Activated CD8-positive, alpha-beta memory T cell treated with anti-CD3 and anti-CD28 coated beads, Interleukin-2, amount 50 U/mL, for 4 hours (primary cell): Measurements from ENCODE around the gene KCNJ8.
"Not testable (repeated sequence)": the region's sequence is repeated elsewhere in the genome, so short reads cannot be mapped to it uniquely, and the experiment has no call there.

Source experiments
- DNase-seq: peaks from one replicate; pipeline ENCODE4 v3.0.0-alpha.2; 2020

KCNJ8 gene

GRCh38 chr12:21782723-21783122 lies 8.2 kb upstream of the KCNJ8 start:
- DNase-seq, result not testable (repeated sequence)

- no peak for DNase-seq
These were observed 6.3 kb upstream of the KCNJ8 start for GRCh38 chr12:21780786-21781185.

- DNase-seq, result no peak
These were observed 1.7 kb upstream of the KCNJ8 start for GRCh38 chr12:21776175-21776574.

GRCh38 chr12:21775133-21775820 lies 771 bp upstream of the KCNJ8 start:
- no peak for DNase-seq

- no peak for DNase-seq
These were observed 700 bp downstream of the KCNJ8 start for GRCh38 chr12:21773806-21774205.

GRCh38 chr12:21773263-21773741 lies 1.2 kb downstream of the KCNJ8 start:
- no peak for DNase-seq

- DNase-seq, result no peak
These were observed 3.2 kb downstream of the KCNJ8 start for GRCh38 chr12:21771311-21771710.

- no peak for DNase-seq
These were observed 5.2 kb downstream of the KCNJ8 start for GRCh38 chr12:21769307-21769706.

GRCh38 chr12:21766403-21766802 lies 8.1 kb downstream of the KCNJ8 start:
- DNase-seq, result no peak

GRCh38 chr12:21764950-21765349 lies 9.6 kb downstream of the KCNJ8 start:
- no peak for DNase-seq

GRCh38 chr12:21764065-21764464 lies 10.4 kb downstream of the KCNJ8 start:
- DNase-seq, result no peak

GRCh38 chr12:21763531-21763930 lies 11.0 kb downstream of the KCNJ8 start:
- DNase-seq, result no peak

GRCh38 chr12:21759737-21760136 lies 14.8 kb downstream of the KCNJ8 start:
- no peak for DNase-seq

GRCh38 chr12:21757735-21758134 lies 16.8 kb downstream of the KCNJ8 start:
- DNase-seq, result no peak

- DNase-seq, result no peak
These were observed 17.8 kb downstream of the KCNJ8 start for GRCh38 chr12:21756699-21757098.

GRCh38 chr12:21751517-21751916 lies 23.0 kb downstream of the KCNJ8 start:
- no peak for DNase-seq

- no peak for DNase-seq
These were observed 29.2 kb downstream of the KCNJ8 start for GRCh38 chr12:21745258-21745657.

GRCh38 chr12:21731144-21731543 lies 43.4 kb downstream of the KCNJ8 start:
- DNase-seq, result no peak

GRCh38 chr12:21725731-21726130 lies 48.8 kb downstream of the KCNJ8 start:
- DNase-seq, result no peak

GRCh38 chr12:21718944-21719650 lies 55.4 kb downstream of the KCNJ8 start:
- no peak for DNase-seq

GRCh38 chr12:21718403-21718802 lies 56.1 kb downstream of the KCNJ8 start:
- no peak for DNase-seq

GRCh38 chr12:21717767-21718166 lies 56.7 kb downstream of the KCNJ8 start:
- no peak for DNase-seq

- DNase-seq, result no peak
These were observed 59.1 kb downstream of the KCNJ8 start for GRCh38 chr12:21715386-21715785.
